B cell (primary cell): ENCODE results near the gene PPFIA4.

Source experiments
- EZH2 ChIP-seq: IDR thresholded peaks from 2 replicates; pipeline ENCODE4 v1.6.1; 2012; ENCODE audit warnings: borderline replicate concordance, low read depth, mild to moderate bottlenecking, moderate library complexity, low read length; ENCODE audit not compliant: insufficient read depth, poor library complexity, severe bottlenecking
- TF ChIP-seq, protein P1 (sequence below): fragments of 200-600 bp; IDR thresholded peaks from one replicate; pipeline ENCODE4 v1.8.0; 2022; ENCODE audit warnings: antibody characterized with exemption, mild to moderate bottlenecking

GRCh38 chr1:203114202-203114601 lies 87.9 kb downstream of the PPFIA4 start:
- TF ChIP-seq, protein P1, sequence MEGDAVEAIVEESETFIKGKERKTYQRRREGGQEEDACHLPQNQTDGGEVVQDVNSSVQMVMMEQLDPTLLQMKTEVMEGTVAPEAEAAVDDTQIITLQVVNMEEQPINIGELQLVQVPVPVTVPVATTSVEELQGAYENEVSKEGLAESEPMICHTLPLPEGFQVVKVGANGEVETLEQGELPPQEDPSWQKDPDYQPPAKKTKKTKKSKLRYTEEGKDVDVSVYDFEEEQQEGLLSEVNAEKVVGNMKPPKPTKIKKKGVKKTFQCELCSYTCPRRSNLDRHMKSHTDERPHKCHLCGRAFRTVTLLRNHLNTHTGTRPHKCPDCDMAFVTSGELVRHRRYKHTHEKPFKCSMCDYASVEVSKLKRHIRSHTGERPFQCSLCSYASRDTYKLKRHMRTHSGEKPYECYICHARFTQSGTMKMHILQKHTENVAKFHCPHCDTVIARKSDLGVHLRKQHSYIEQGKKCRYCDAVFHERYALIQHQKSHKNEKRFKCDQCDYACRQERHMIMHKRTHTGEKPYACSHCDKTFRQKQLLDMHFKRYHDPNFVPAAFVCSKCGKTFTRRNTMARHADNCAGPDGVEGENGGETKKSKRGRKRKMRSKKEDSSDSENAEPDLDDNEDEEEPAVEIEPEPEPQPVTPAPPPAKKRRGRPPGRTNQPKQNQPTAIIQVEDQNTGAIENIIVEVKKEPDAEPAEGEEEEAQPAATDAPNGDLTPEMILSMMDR = no peak
- no peak for TF ChIP-seq EZH2
